K562 (cell line): ENCODE results near the gene FBXW2. TPM values are rescaled to one million over a fixed set of nuclear protein-coding genes. Genes with fewer than 3 reads are reported as not detected.

Experiments
- ATAC-seq: fragments of 200-7000 bp; cut with Tn5 transposase; 3 replicates; pipeline ENCODE4 v1.9.1; 2020; ENCODE audit warnings: moderate library complexity
- BruUV-seq: library from RNA; stranded (reverse); fragments of 400-500 nt; replicated peaks from 2 replicates; lab custom pipeline; 2021; lab: Mats Ljungman, UMichigan
- CTCF ChIA-PET: fragments of 300-600 bp; formaldehyde crosslinking; extraction: SDS; loops from one replicate; lab custom pipeline; 2021; ENCODE audit warnings: low intra/inter-chr PET ratio; lab: Yijun Ruan, JAX
- POLR2A ChIA-PET: fragments of 300-600, 350-650 bp; sonication (Branson Sonifier 250); formaldehyde crosslinking; extraction: SDS; loops from one replicate; lab custom pipeline; 2021; ENCODE audit warnings: antibody characterized with exemption, inconsistent platforms; lab: Yijun Ruan, JAX
- DNase-seq, 4 experiments: peaks; one replicate each; pipeline versions ENCODE4 v3.0.0 to v3.0.0-alpha.2; 2011 to 2018; ENCODE audit warnings: low spot score in 3 of 4, mixed read lengths in 3 of 4; ENCODE audit errors: extremely low read depth in 1 of 4
- FAIRE-seq: peaks from 2 replicates; lab custom pipeline; 2011; peaks lifted over from hg19 to GRCh38; lab: Jason Lieb, UNC
- H2AFZ ChIP-seq: 2 replicates; pipeline ENCODE4 v1.6.0; 2011; ENCODE audit warnings: low read depth, low read length, control low read depth, inconsistent platforms
- H3K27ac ChIP-seq: fragments of 200-600 bp; 3 replicates; pipeline ENCODE4 v1.8.0; 2011; ENCODE audit warnings: low read depth, mild to moderate bottlenecking, control low read depth, inconsistent platforms, low read length, moderate library complexity, mixed read lengths; ENCODE audit errors: extremely low read depth
- H3K27me3 ChIP-seq, 2 experiments: fragments of 300-600 bp in 1 of 2; 2 replicates in 1 of 2; 3 replicates in 1 of 2; pipeline versions ENCODE4 v1.6.0 to v1.8.0; 2011; ENCODE audit warnings: inconsistent platforms in 2 of 2, low read length in 2 of 2, mild to moderate bottlenecking in 1 of 2, mixed read lengths in 1 of 2, moderate library complexity in 1 of 2; ENCODE audit not compliant: control insufficient read depth in 2 of 2, insufficient read depth in 2 of 2
- H3K36me3 ChIP-seq: fragments of 300-600 bp; 3 replicates; pipeline ENCODE4 v1.8.0; 2011; ENCODE audit warnings: mild to moderate bottlenecking, low read length, inconsistent platforms; ENCODE audit not compliant: control insufficient read depth, insufficient read depth
- H3K4me1 ChIP-seq, 2 experiments: fragments of 200-600 bp in 1 of 2; replicated peaks in 1 of 2; 2 replicates in 1 of 2; 3 replicates in 1 of 2; pipeline versions ENCODE4 v1.5.1 to v1.8.0; 2011; ENCODE audit warnings: inconsistent platforms in 2 of 2, low read length in 2 of 2, mild to moderate bottlenecking in 1 of 2, mixed read lengths in 1 of 2, moderate library complexity in 1 of 2; ENCODE audit not compliant: control insufficient read depth in 2 of 2, insufficient read depth in 2 of 2
- H3K4me2 ChIP-seq: 2 replicates; pipeline ENCODE4 v1.6.1; 2011; ENCODE audit warnings: low read length, control low read depth, inconsistent platforms, mixed read lengths; ENCODE audit not compliant: insufficient read depth
- H3K4me3 ChIP-seq: fragments of 200-600 bp; sonication (generic), shearing (Covaris generic); 2 replicates; pipeline ENCODE4 v1.5.1; 2016; ENCODE audit warnings: control low read depth, inconsistent platforms
- H3K79me2 ChIP-seq: fragments of 200-600 bp; 3 replicates; pipeline ENCODE4 v1.8.0; 2011; ENCODE audit warnings: low read length, inconsistent platforms; ENCODE audit not compliant: control insufficient read depth, insufficient read depth
- H3K9ac ChIP-seq, 2 experiments: 2 replicates each; pipeline versions ENCODE4 v1.6.0 to v1.6.1; 2011; ENCODE audit warnings: low read depth in 2 of 2, low read length in 2 of 2, control low read depth in 1 of 2, inconsistent platforms in 1 of 2, mild to moderate bottlenecking in 1 of 2, mixed read lengths in 1 of 2; ENCODE audit not compliant: insufficient read depth in 1 of 2
- H3K9me1 ChIP-seq: one replicate; pipeline ENCODE4 v1.6.0; 2011; ENCODE audit warnings: inconsistent platforms, mild to moderate bottlenecking, low read length, moderate library complexity; ENCODE audit not compliant: control insufficient read depth, insufficient read depth
- H3K9me3 ChIP-seq: replicated peaks from 2 replicates; pipeline ENCODE4 v1.5.1; 2011; ENCODE audit warnings: low read depth, low read length, inconsistent platforms; ENCODE audit not compliant: control insufficient read depth, insufficient read depth
- H4K20me1 ChIP-seq: replicated peaks from 2 replicates; pipeline ENCODE4 v1.6.1; 2011; ENCODE audit warnings: low read length, inconsistent platforms, mixed read lengths; ENCODE audit not compliant: control insufficient read depth, insufficient read depth
- BRF2 ChIP-seq: IDR thresholded peaks from 3 replicates; pipeline ENCODE4 v1.6.1; 2011; ENCODE audit warnings: borderline replicate concordance, mild to moderate bottlenecking; ENCODE audit not compliant: insufficient read length, insufficient read depth
- CHD1 ChIP-seq: fragments of 200-600 bp; sonication (generic); IDR thresholded peaks from one replicate; pipeline ENCODE4 v1.6.1; 2012; ENCODE audit warnings: mild to moderate bottlenecking, moderate library complexity, low read length, inconsistent platforms
- CREB3 ChIP-seq: fragments of 450-650 bp; conservative IDR thresholded peaks from 2 replicates; pipeline ENCODE4 v1.6.1; 2016; ENCODE audit warnings: missing genetic modification characterization, low read depth, mild to moderate bottlenecking, missing compliant biosample characterization, moderate library complexity
- FOS ChIP-seq: IDR thresholded peaks from 3 replicates; pipeline ENCODE4 v1.6.1; 2011; ENCODE audit not compliant: insufficient read length; ENCODE audit errors: extremely low read depth
- HCFC1 ChIP-seq: IDR thresholded peaks from 2 replicates; pipeline ENCODE4 v1.6.1; 2012; ENCODE audit warnings: low read depth, low read length, improper control_type of control experiment
- IRF1 ChIP-seq: sonication (generic); formaldehyde crosslinking; IDR thresholded peaks from 2 replicates; pipeline ENCODE4 v1.8.0; 2022; ENCODE audit warnings: missing genetic modification reagents, mild to moderate bottlenecking, borderline replicate concordance
- NCOA4 ChIP-seq: fragments of 450-650 bp; IDR thresholded peaks from 2 replicates; pipeline ENCODE4 v1.6.1; 2018; ENCODE audit warnings: mild to moderate bottlenecking; ENCODE audit not compliant: partially characterized antibody
- RFX5 ChIP-seq: IDR thresholded peaks from 2 replicates; pipeline ENCODE4 v1.6.1; 2011; ENCODE audit warnings: low read depth, mild to moderate bottlenecking, improper control_type of control experiment, low read length
- SIRT6 ChIP-seq: IDR thresholded peaks from one replicate; pipeline ENCODE4 v1.6.1; 2012; ENCODE audit warnings: low read depth, mild to moderate bottlenecking, control low read depth, inconsistent platforms, low read length, moderate library complexity
- TBL1XR1 ChIP-seq, 2 experiments: IDR thresholded peaks; 2 replicates each; pipeline ENCODE4 v1.6.1; 2012; ENCODE audit warnings: improper control_type of control experiment in 2 of 2, low read length in 2 of 2, mild to moderate bottlenecking in 1 of 2
- VEZF1 ChIP-seq: fragments of 200-800 bp; sonication (Bioruptor generic); IDR thresholded peaks from 2 replicates; pipeline ENCODE4 v1.6.1; 2017; ENCODE audit warnings: missing genetic modification characterization, missing compliant biosample characterization
- ZBTB12 ChIP-seq: fragments of 250-450 bp; sonication (Bioruptor Pico); IDR thresholded peaks from 2 replicates; pipeline ENCODE4 v1.4.0; 2020
- WGBS: fragments of 100-300 bp; shearing (Covaris generic); methylation state at CpG from one replicate; pipeline ENCODE4 v1.1.6; 2016; ENCODE audit warnings: low coverage, mixed read lengths; ENCODE audit not compliant: insufficient coverage; ENCODE audit errors: missing lambda C conversion rate; 5-methylcytosine and 5-hydroxymethylcytosine counted together
- in situ Hi-C: fragments of 300-500 bp; cut with MboI; formaldehyde crosslinking; loops from 4 replicates; pipeline ENCODE4 v1.15.0; 2018; ENCODE audit warnings: inconsistent platforms, mixed read lengths
- intact Hi-C: fragments of 100-400 bp; cut with micrococcal nuclease; formaldehyde crosslinking; loops from 2 replicates; pipeline ENCODE4 v1.14.2; 2022
- polyA plus RNA-seq, 8 experiments: library from polyadenylated mRNA; depleted of rRNA in 4 of 8; stranded (reverse) in 5 of 8; unstranded in 3 of 8; fragments of >200 nt; fragmentation: Nextera tagmentation in 2 of 8; fragmentation: Illumina TruSeq in 1 of 8; extraction: Ambion mirVana in 2 of 8; extraction: Trizol in 1 of 8; gene quantifications; 2 replicates each; pipeline versions ENCODE4 v1.2.1 to v1.2.3, GENCODE V29; 2011 to 2014; ENCODE audit warnings: inconsistent platforms in 1 of 8, missing spikeins in 1 of 8
- total RNA-seq, 7 experiments: library from RNA; depleted of rRNA in 6 of 7; stranded (reverse); fragments of >200 nt in 6 of 7; fragmentation: Illumina TruSeq in 2 of 7; extraction: Trizol in 2 of 7; gene quantifications; 2 replicates each; pipeline versions ENCODE4 v1.2.1 to v1.2.3, GENCODE V29; 2011 to 2021; ENCODE audit warnings: low replicate concordance in 1 of 7
- TF ChIP-seq, protein P1 (sequence below): fragments of 450-650 bp; formaldehyde crosslinking; IDR thresholded peaks from 2 replicates; pipeline ENCODE4 v1.4.0; 2020; ENCODE audit warnings: mild to moderate bottlenecking, moderate library complexity

Gene FBXW2
- total and polyA plus RNA-seq, 9 of the 15 experiments (the other 6 are each of a cell fraction or from before 2014, with no cell fraction given) = 2.5 to 57.8 (median 28.1) TPM

DNA sequence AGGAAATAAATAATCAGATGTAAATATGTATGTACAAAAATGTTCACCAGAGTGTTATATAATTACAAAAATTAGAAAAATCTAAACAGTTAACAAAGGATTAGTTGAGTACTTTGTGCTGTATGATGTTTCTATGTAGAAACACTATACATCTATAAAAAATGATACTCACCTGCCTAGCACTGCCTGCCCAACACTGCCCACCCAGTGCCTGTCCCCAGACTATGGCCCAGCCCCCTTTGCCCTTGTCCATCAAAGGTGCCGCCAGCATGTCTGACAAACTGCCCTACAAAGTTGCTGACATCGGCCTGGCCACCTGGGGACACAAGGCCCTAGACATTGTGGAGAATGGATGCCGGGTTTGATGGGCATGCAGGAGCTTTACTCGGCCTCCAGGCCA, 72.8 kb downstream of the FBXW2 start (continued):
- TF ChIP-seq BRF2 = no peak

DNA sequence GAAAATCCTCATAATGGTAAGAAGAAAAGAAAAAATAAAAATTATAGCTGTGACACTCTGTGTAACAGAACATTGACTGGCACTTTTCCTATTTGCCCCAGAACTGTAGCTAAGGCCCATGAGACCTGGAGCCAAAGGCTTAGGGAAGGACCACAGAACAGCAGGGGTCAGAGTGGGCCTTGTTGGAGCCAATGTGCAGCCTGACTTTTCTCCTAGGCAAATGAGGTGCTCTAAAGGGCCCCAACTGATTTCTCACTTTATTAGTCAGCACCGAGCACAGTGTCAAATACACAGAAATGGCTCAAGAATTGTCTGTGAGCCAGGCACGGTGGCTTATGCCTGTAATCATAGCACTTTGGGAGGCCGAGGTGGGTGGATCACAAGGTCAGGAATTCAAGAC, 74.9 kb downstream of the FBXW2 start:
- intact Hi-C loops = no loop called here
- WGBS = 36% methylated on average over 3 of the region's 3 CpGs

More for the DNA sequence above, 74.9 kb downstream of the FBXW2 start:
- peaks cover 7% of the 10 kb centered on the region; the same call in 2 of the 3 replicates for H3K79me2 ChIP-seq
- TF ChIP-seq IRF1 (no peak), CHD1 (no peak), SIRT6 (no peak), CREB3 (tag) (no peak), VEZF1 (CRISPR knock-in tag) (no peak), RFX5 (no peak), TBL1XR1 (IDR thresholded peaks at IDR 0.05; ENCODE audit: low read length in 2 of 2) (no peak), HCFC1 (no peak), FOS (no peak), NCOA4 (no peak), ZBTB12 (CRISPR knock-in tag) (no peak)
- TF ChIP-seq, protein P1, sequence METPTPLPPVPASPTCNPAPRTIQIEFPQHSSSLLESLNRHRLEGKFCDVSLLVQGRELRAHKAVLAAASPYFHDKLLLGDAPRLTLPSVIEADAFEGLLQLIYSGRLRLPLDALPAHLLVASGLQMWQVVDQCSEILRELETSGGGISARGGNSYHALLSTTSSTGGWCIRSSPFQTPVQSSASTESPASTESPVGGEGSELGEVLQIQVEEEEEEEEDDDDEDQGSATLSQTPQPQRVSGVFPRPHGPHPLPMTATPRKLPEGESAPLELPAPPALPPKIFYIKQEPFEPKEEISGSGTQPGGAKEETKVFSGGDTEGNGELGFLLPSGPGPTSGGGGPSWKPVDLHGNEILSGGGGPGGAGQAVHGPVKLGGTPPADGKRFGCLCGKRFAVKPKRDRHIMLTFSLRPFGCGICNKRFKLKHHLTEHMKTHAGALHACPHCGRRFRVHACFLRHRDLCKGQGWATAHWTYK (CRISPR knock-in tag) = no peak
- no peaks in the 10 kb centered on the region for H3K9me3 ChIP-seq
- no peak overlapping the region for H3K9ac ChIP-seq
- POLR2A ChIA-PET = interaction anchor here (0.7 to 1.2 kb wide), 5 partner anchors 9 to 76 kb away, joined by 3 to 5 read pairs (median 3); no protein-coding TSS in a partner anchor
- DNase-seq (no peak), FAIRE-seq (no peak), ATAC-seq (no peak)
- in situ Hi-C loops = no loop called here
- no peak overlapping the region for H3K4me3 ChIP-seq
- H3K27ac ChIP-seq = no peak overlapping the region
- no peak overlapping the region for H3K4me2 ChIP-seq
- H3K36me3 ChIP-seq = no peaks in the 10 kb centered on the region
- no TSS peak for BruUV-seq
- CTCF ChIA-PET = no interaction called here
- no peaks in the 10 kb centered on the region for H3K9me1 ChIP-seq
- peaks cover 5 to 21% of the 10 kb centered on the region in 2 experiments; a peak in 4 of 5 replicates for H3K4me1 ChIP-seq
- H4K20me1 ChIP-seq = no peaks in the 10 kb centered on the region
- H2AFZ ChIP-seq = no peak overlapping the region
- no peaks in the 10 kb centered on the region for H3K27me3 ChIP-seq
